DOHH2 (cell line): ENCODE data around the gene ARID1B.

Experiments used
- H3F3A ChIP-seq: fragments of 200-600 bp; sonication (generic), shearing (Covaris generic); 2 replicates; pipeline ENCODE4 v1.6.0; 2016; ENCODE audit warnings: antibody characterized with exemption, mild to moderate bottlenecking; ENCODE audit not compliant: control insufficient read depth, insufficient read depth
- H3K27ac ChIP-seq: fragments of 200-600 bp; sonication (generic); 2 replicates; pipeline ENCODE4 v1.5.1; 2014; ENCODE audit warnings: low read depth, mild to moderate bottlenecking, low read length, moderate library complexity
- H3K27me3 ChIP-seq: fragments of 200-600 bp; sonication (generic); 2 replicates; pipeline ENCODE4 v1.6.1; 2014; ENCODE audit warnings: mild to moderate bottlenecking, low read length, mixed read lengths; ENCODE audit not compliant: control insufficient read depth
- H3K36me3 ChIP-seq: fragments of 200-600 bp; sonication (generic); 2 replicates; pipeline ENCODE4 v1.6.1; 2014; ENCODE audit warnings: mild to moderate bottlenecking, low read length, moderate library complexity, mixed read lengths; ENCODE audit not compliant: control insufficient read depth
- H3K4me1 ChIP-seq: fragments of 200-600 bp; sonication (generic); 2 replicates; pipeline ENCODE4 v1.6.1; 2014; ENCODE audit warnings: mild to moderate bottlenecking, low read length, mixed read lengths; ENCODE audit not compliant: control insufficient read depth
- H3K4me2 ChIP-seq: fragments of 200-600 bp; sonication (generic); 2 replicates; pipeline ENCODE4 v1.6.0; 2014; ENCODE audit warnings: mild to moderate bottlenecking, low read length, moderate library complexity
- H3K4me3 ChIP-seq: fragments of 200-600 bp; sonication (generic); 2 replicates; pipeline ENCODE4 v1.5.1; 2014; ENCODE audit warnings: mild to moderate bottlenecking, low read length, mixed read lengths
- H3K79me2 ChIP-seq: fragments of 200-600 bp; sonication (generic); 2 replicates; pipeline ENCODE4 v1.6.1; 2014; ENCODE audit warnings: mild to moderate bottlenecking, low read length, mixed read lengths; ENCODE audit not compliant: control insufficient read depth
- H3K9me2 ChIP-seq: fragments of 200-600 bp; sonication (generic); replicated peaks from 2 replicates; pipeline ENCODE4 v1.6.1; 2014; ENCODE audit warnings: mild to moderate bottlenecking, low read length, mixed read lengths; ENCODE audit not compliant: control insufficient read depth
- H3K9me3 ChIP-seq: fragments of 200-600 bp; sonication (generic); 2 replicates; pipeline ENCODE4 v1.6.1; 2014; ENCODE audit warnings: antibody characterized with exemption, low read length, mixed read lengths; ENCODE audit not compliant: control insufficient read depth, insufficient read depth
- H4K20me1 ChIP-seq: fragments of 200-600 bp; sonication (generic); 2 replicates; pipeline ENCODE4 v1.6.0; 2014; ENCODE audit warnings: low read depth, mild to moderate bottlenecking, antibody characterized with exemption, low read length, moderate library complexity; ENCODE audit not compliant: control insufficient read depth, insufficient read depth
- EZH2phosphoT487 ChIP-seq: fragments of 200-600 bp; sonication (generic); IDR thresholded peaks from 2 replicates; pipeline ENCODE4 v1.6.1; 2017; ENCODE audit warnings: borderline replicate concordance, mild to moderate bottlenecking, antibody characterized with exemption, low read length, moderate library complexity, mixed read lengths
- TF ChIP-seq, protein P1 (sequence below): fragments of 200-600 bp; sonication (generic); IDR thresholded peaks from one replicate; pipeline ENCODE4 v1.5.1; 2014; ENCODE audit warnings: antibody characterized with exemption, mild to moderate bottlenecking, low read depth, low read length; ENCODE audit not compliant: poor library complexity, severe bottlenecking

Gene ARID1B

GRCh38 chr6:156904176-156904967 lies 127.2 kb downstream of the ARID1B start:
- Histone ChIP-seq H3K4me3 (no peak overlapping the region), H3K9me2 (no peaks in the 10 kb centered on the region), H3K4me1 (no peaks in the 10 kb centered on the region), H3K27ac (no peak overlapping the region), H3K79me2 (peaks cover 70% of the 10 kb centered on the region), H3K36me3 (peaks cover 38% of the 10 kb centered on the region), H4K20me1 (peaks cover 15% of the 10 kb centered on the region; the same call in 1 of the 2 replicates), H3K4me2 (no peak overlapping the region), H3K9me3 (no peaks in the 10 kb centered on the region), H3K27me3 (no peaks in the 10 kb centered on the region), H3F3A (peaks cover 11% of the 10 kb centered on the region; the same call in 1 of the 2 replicates)
- no peak for TF ChIP-seq EZH2phosphoT487
- TF ChIP-seq, protein P1, sequence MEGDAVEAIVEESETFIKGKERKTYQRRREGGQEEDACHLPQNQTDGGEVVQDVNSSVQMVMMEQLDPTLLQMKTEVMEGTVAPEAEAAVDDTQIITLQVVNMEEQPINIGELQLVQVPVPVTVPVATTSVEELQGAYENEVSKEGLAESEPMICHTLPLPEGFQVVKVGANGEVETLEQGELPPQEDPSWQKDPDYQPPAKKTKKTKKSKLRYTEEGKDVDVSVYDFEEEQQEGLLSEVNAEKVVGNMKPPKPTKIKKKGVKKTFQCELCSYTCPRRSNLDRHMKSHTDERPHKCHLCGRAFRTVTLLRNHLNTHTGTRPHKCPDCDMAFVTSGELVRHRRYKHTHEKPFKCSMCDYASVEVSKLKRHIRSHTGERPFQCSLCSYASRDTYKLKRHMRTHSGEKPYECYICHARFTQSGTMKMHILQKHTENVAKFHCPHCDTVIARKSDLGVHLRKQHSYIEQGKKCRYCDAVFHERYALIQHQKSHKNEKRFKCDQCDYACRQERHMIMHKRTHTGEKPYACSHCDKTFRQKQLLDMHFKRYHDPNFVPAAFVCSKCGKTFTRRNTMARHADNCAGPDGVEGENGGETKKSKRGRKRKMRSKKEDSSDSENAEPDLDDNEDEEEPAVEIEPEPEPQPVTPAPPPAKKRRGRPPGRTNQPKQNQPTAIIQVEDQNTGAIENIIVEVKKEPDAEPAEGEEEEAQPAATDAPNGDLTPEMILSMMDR = no peak

GRCh38 chr6:156905801-156906200 lies 128.6 kb downstream of the ARID1B start:
- Histone ChIP-seq H3K36me3 (peaks cover 34% of the 10 kb centered on the region), H3K27ac (no peak overlapping the region), H3F3A (peaks cover 5% of the 10 kb centered on the region; the same call in 1 of the 2 replicates), H3K79me2 (peaks cover 69% of the 10 kb centered on the region), H3K27me3 (no peaks in the 10 kb centered on the region), H4K20me1 (peaks cover 10% of the 10 kb centered on the region; the same call in 1 of the 2 replicates), H3K4me3 (no peak overlapping the region), H3K4me2 (no peak overlapping the region), H3K4me1 (no peaks in the 10 kb centered on the region), H3K9me3 (no peaks in the 10 kb centered on the region), H3K9me2 (no peaks in the 10 kb centered on the region)
- TF ChIP-seq, protein P1 = no peak
- TF ChIP-seq EZH2phosphoT487 = no peak

DNA sequence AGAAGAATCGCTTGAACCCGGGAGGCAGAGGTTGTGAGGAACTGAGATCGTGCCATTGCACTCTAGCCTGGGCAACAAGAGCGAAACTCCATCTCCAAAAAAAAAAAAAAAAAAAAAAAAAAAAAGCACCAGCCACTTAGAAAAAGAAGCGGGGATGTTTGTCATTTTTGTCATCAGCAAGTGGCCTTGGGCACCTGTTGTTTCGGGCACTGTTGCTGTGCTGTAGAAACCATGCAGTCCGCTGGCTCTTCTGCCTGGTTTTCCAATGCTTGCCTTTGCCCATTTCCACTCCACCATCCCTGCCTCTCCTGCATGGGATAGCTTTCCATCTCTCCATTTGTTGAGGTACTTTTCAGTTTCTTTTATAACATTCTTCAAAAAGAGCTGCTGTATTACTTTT lies 129.3 kb downstream of the ARID1B start:
- no peaks in the 10 kb centered on the region for H3K27me3 ChIP-seq
- peaks cover 10% of the 10 kb centered on the region; the same call in 1 of the 2 replicates for H4K20me1 ChIP-seq
- no peaks in the 10 kb centered on the region for H3K9me3 ChIP-seq
- H3K4me1 ChIP-seq = peaks cover 2% of the 10 kb centered on the region; the same call in 1 of the 2 replicates
- H3K36me3 ChIP-seq = peaks cover 27% of the 10 kb centered on the region
- H3K9me2 ChIP-seq = no peaks in the 10 kb centered on the region
- no peak overlapping the region for H3K4me2 ChIP-seq
- peaks cover 69% of the 10 kb centered on the region for H3K79me2 ChIP-seq
- no peak overlapping the region for H3K27ac ChIP-seq
- TF ChIP-seq, protein P1 = no peak
- TF ChIP-seq EZH2phosphoT487 = no peak
- no peak overlapping the region for H3K4me3 ChIP-seq
- H3F3A ChIP-seq = peaks cover 5% of the 10 kb centered on the region; the same call in 1 of the 2 replicates
